ENCODE data around the gene NUF2.

Gene NUF2

DNA sequence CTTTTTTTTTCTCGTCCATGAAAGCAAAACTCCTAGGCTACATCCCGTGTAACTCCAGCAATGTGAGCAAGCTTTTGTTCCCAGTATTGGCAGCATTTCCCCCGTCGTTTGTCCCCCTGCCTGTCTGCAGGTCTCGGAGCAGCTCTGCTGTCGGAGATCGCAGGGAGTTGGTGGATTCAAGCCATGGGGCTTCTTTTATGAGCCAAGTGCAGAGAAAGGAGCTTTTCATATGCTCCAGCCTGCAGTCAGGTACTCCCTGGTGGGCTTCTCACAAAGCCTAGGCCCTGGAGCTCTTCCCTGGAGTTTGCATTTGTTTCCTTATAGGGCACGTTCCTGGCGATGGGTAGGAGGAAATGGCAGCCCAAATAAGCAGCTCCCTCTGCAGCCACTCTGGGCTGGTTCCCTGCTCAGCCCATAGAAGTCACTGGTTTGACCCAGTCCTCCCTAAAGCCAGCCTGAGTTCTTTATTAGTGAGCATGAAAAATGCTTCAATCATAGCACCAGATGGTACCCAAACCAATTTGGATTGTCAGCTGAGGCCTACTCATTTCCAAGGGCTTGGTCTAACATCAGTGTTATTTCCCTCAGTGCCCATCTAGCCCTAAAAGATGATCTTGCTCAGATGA lies 78.3 kb downstream of the NUF2 start:
- no peak for DNase-seq (ENCODE audit: low read depth in 2 of 2)

DNA sequence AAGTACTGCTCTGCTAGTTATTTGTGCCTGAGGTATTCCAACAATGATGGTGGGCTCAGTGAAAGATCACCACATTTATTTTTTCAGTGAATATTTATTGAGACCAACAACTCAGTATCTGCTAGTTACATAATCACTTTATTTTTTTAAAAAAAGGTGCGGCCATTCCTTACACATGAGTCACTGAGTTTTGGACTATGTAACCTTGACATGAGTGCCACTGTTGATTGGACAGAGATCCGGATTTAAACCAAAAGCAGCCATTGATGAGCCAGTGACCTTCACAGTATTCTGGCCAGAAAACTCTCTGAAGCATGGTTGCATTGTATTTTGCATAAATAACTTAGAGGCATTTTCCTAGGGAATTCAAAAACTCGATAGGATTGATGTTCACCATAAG lies 79.5 kb downstream of the NUF2 start:
- DNase-seq (ENCODE audit: low read depth in 2 of 2), result no peak

All from stimulated activated CD8-positive, alpha-beta memory T cell treated with anti-CD3 and anti-CD28 coated beads, Interleukin-2, amount 100 ng/mL, for 1 hour (primary cell).